Measurements from ENCODE around the gene CFL2.

The CFL2 gene

GRCh38 chr14:34671716-34672115 lies 42.7 kb downstream of the CFL2 start:
- no peaks in the 10 kb centered on the region for H3K79me2 ChIP-seq (ENCODE audit: insufficient read depth, low read length)
- no peaks in the 10 kb centered on the region for H3F3A ChIP-seq (ENCODE audit: insufficient read depth, low read length)
- no peak overlapping the region for H3K27ac ChIP-seq (ENCODE audit: low read depth, low read length, poor library complexity, severe bottlenecking)
- no peak overlapping the region for H3K4me3 ChIP-seq (ENCODE audit: low read depth, low read length, poor library complexity, severe bottlenecking)
- no peaks in the 10 kb centered on the region for H4K20me1 ChIP-seq (ENCODE audit: insufficient read depth, low read length)
- no peak overlapping the region for H3K4me2 ChIP-seq (ENCODE audit: low read length)
- no peaks in the 10 kb centered on the region for H3K9me2 ChIP-seq (ENCODE audit: low read depth, low read length)
- H3K9ac ChIP-seq (ENCODE audit: low read length): no peak overlapping the region
- H3K27me3 ChIP-seq (ENCODE audit: insufficient read depth, low read length): no peaks in the 10 kb centered on the region
- no peaks in the 10 kb centered on the region for H3K4me1 ChIP-seq (ENCODE audit: insufficient read depth, low read length, severe bottlenecking)
- H3K9me3 ChIP-seq (ENCODE audit: low read length): 0 out of 2 replicates have a peak, but pooled peaks cover 3% of the 10 kb centered on the region
- H2AFZ ChIP-seq (ENCODE audit: low read length): no peak overlapping the region
- TF ChIP-seq CTCF (IDR thresholded peaks at IDR 0.05; ENCODE audit: low read length) (no peak), EZH2 (IDR thresholded peaks at IDR 0.05; ENCODE audit: borderline replicate concordance, low read length) (no peak)
- H3K36me3 ChIP-seq (ENCODE audit: insufficient read depth, low read length): no peaks in the 10 kb centered on the region

DNA sequence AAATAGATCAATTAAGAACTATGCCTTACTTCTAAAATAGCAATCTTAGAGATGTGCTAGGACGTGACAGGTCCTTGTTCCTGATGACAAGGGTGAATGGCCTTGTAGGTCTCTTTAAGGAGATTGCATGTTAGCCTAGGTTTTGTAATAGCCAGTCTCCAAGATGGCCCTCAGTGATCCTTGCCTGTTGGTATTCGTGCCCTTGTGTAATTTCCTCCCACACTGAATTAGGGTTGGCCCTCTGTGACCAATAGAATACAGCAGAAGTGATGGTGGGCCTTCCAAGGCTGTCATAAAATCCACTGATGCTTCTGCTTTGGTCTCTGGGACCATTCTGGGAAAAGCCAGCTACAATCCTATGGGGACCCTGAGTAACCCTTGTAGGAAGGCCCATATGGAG lies 46.3 kb downstream of the CFL2 start:
- no peak overlapping the region for H3K4me3 ChIP-seq (ENCODE audit: low read depth, low read length, poor library complexity, severe bottlenecking)
- H3K36me3 ChIP-seq (ENCODE audit: insufficient read depth, low read length): no peaks in the 10 kb centered on the region
- no peak overlapping the region for H3K4me2 ChIP-seq (ENCODE audit: low read length)
- no peaks in the 10 kb centered on the region for H3K27me3 ChIP-seq (ENCODE audit: insufficient read depth, low read length)
- no peaks in the 10 kb centered on the region for H3F3A ChIP-seq (ENCODE audit: insufficient read depth, low read length)
- no peak overlapping the region for H3K27ac ChIP-seq (ENCODE audit: low read depth, low read length, poor library complexity, severe bottlenecking)
- no peaks in the 10 kb centered on the region for H3K9me2 ChIP-seq (ENCODE audit: low read depth, low read length)
- H4K20me1 ChIP-seq (ENCODE audit: insufficient read depth, low read length): no peaks in the 10 kb centered on the region
- no peaks in the 10 kb centered on the region for H3K79me2 ChIP-seq (ENCODE audit: insufficient read depth, low read length)
- TF ChIP-seq CTCF (IDR thresholded peaks at IDR 0.05; ENCODE audit: low read length) (no peak), EZH2 (IDR thresholded peaks at IDR 0.05; ENCODE audit: borderline replicate concordance, low read length) (no peak)
- H2AFZ ChIP-seq (ENCODE audit: low read length): no peak overlapping the region
- no peak overlapping the region for H3K9ac ChIP-seq (ENCODE audit: low read length)
- no peaks in the 10 kb centered on the region for H3K9me3 ChIP-seq (ENCODE audit: low read length)
- H3K4me1 ChIP-seq (ENCODE audit: insufficient read depth, low read length, severe bottlenecking): peaks cover 6% of the 10 kb centered on the region

DNA sequence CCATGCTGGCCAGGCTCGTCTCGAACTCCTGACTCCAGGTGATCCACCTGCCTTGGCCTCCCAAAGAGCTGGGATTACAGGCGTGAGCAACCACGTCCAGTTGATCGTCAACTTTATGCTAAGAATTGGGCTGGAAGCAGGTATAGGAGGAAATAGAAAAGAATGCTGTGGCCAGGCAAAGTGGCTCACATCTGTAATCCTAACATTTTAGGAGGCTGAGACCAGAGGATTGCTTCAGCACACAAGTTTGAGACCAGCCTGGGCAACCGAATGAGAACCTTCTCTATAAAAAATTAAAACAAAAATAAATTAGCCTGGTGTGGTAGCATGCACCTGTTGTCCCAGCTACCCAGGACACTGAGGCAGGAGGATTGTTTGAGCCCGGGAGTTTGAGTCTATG lies 47.4 kb downstream of the CFL2 start:
- Histone ChIP-seq H3K4me2 (ENCODE audit: low read length) (no peak overlapping the region), H2AFZ (ENCODE audit: low read length) (no peak overlapping the region), H3K27me3 (ENCODE audit: insufficient read depth, low read length) (no peaks in the 10 kb centered on the region), H3F3A (ENCODE audit: insufficient read depth, low read length) (no peaks in the 10 kb centered on the region), H3K9ac (ENCODE audit: low read length) (no peak overlapping the region), H3K9me3 (ENCODE audit: low read length) (no peaks in the 10 kb centered on the region), H3K36me3 (ENCODE audit: insufficient read depth, low read length) (no peaks in the 10 kb centered on the region), H4K20me1 (ENCODE audit: insufficient read depth, low read length) (no peaks in the 10 kb centered on the region), H3K4me1 (ENCODE audit: insufficient read depth, low read length, severe bottlenecking) (peaks cover 6% of the 10 kb centered on the region), H3K79me2 (ENCODE audit: insufficient read depth, low read length) (no peaks in the 10 kb centered on the region), H3K9me2 (ENCODE audit: low read depth, low read length) (no peaks in the 10 kb centered on the region), H3K4me3 (ENCODE audit: low read depth, low read length, poor library complexity, severe bottlenecking) (no peak overlapping the region), H3K27ac (ENCODE audit: low read depth, low read length, poor library complexity, severe bottlenecking) (no peak overlapping the region)
- TF ChIP-seq EZH2 (IDR thresholded peaks at IDR 0.05; ENCODE audit: borderline replicate concordance, low read length) (no peak), CTCF (IDR thresholded peaks at IDR 0.05; ENCODE audit: low read length) (no peak)

Data from OCI-LY1 (cell line).